ENCODE measurements around the gene PJA2.

GRCh38 chr5:109418712-109419352 is 9.1 kb upstream of the PJA2 start:
- no peak for TF ChIP-seq POLR2A (IDR thresholded peaks at IDR 0.05; ENCODE audit: control extremely low read depth in 1 of 2, low read depth in 2 of 2, low read length in 2 of 2)
- TF ChIP-seq YY1 (IDR thresholded peaks at IDR 0.05; ENCODE audit: low read depth, low read length) = no peak
- no peak for TF ChIP-seq SIN3A (conservative IDR thresholded peaks at IDR 0.05 in 1 of 2, IDR thresholded peaks at IDR 0.05 in 1 of 2; ENCODE audit: low read depth in 1 of 2, low read length in 2 of 2)
- TF ChIP-seq SP1 (IDR thresholded peaks at IDR 0.05; ENCODE audit: low read depth, low read length) = no peak

Data from H1 (cell line).